H1 (cell line): Measurements from ENCODE around the gene PFKP. TPM values are rescaled to one million over a fixed set of nuclear protein-coding genes. Genes with fewer than 3 reads are reported as not detected.

Experiments
- CTCF ChIA-PET: fragments of 300-600 bp; sonication (Branson Sonifier 250); formaldehyde crosslinking; loops from one replicate; lab custom pipeline; 2021; ENCODE audit not compliant: partially characterized antibody; lab: Charles Lee
- POLR2A ChIA-PET: fragments of 300-600 bp; sonication (Branson Sonifier 250); formaldehyde crosslinking; loops from one replicate; lab custom pipeline; 2021; ENCODE audit warnings: inconsistent platforms; ENCODE audit not compliant: partially characterized antibody; lab: Charles Lee
- DNase-seq, 2 experiments: peaks; one replicate each; pipeline versions ENCODE4 v3.0.0 to v3.0.0-alpha.2; 2010 to 2022; ENCODE audit warnings: low spot score in 2 of 2, low read depth in 1 of 2, mixed read lengths in 1 of 2
- FAIRE-seq: peaks from 2 replicates; lab custom pipeline; 2011; peaks lifted over from hg19 to GRCh38; lab: Jason Lieb, UNC
- H2AFZ ChIP-seq: 2 replicates; pipeline ENCODE4 v1.8.1; 2012; ENCODE audit warnings: low read length, inconsistent platforms
- H2AK5ac ChIP-seq: 2 replicates; pipeline ENCODE4 v1.6.1; 2013; ENCODE audit warnings: low read depth, low read length
- H2BK120ac ChIP-seq: replicated peaks from 2 replicates; pipeline ENCODE3; 2013; ENCODE audit warnings: low read depth, low read length, inconsistent platforms
- H2BK12ac ChIP-seq: 2 replicates; pipeline ENCODE4 v1.6.1; 2013; ENCODE audit warnings: low read depth, low read length
- H2BK15ac ChIP-seq: 2 replicates; pipeline ENCODE4 v1.6.1; 2013; ENCODE audit warnings: low read length
- H2BK20ac ChIP-seq: 2 replicates; pipeline ENCODE4 v1.6.1; 2013; ENCODE audit warnings: low read length
- H2BK5ac ChIP-seq: 2 replicates; pipeline ENCODE4 v1.6.1; 2013; ENCODE audit warnings: low read depth, low read length
- H3K14ac ChIP-seq: 2 replicates; pipeline ENCODE4 v1.6.1; 2013; ENCODE audit warnings: inconsistent platforms; ENCODE audit not compliant: insufficient read length
- H3K18ac ChIP-seq: 2 replicates; pipeline ENCODE4 v1.6.1; 2013; ENCODE audit warnings: low read length; ENCODE audit errors: extremely low read depth
- H3K23ac ChIP-seq: 2 replicates; pipeline ENCODE4 v1.6.1; 2013; ENCODE audit warnings: inconsistent platforms; ENCODE audit not compliant: insufficient read length
- H3K23me2 ChIP-seq: 2 replicates; pipeline ENCODE4 v1.6.1; 2013; ENCODE audit warnings: low read depth, low read length
- H3K27ac ChIP-seq: 2 replicates; pipeline ENCODE4 v1.6.1; 2011; ENCODE audit warnings: low read depth, low read length, inconsistent platforms
- H3K27me3 ChIP-seq, 4 experiments: replicated peaks in 1 of 4; 1 replicate in 1 of 4; 2 replicates in 3 of 4; pipeline versions ENCODE4 v1.6.1 to v1.8.1; 2011 to 2013; ENCODE audit warnings: low read length in 3 of 4, mild to moderate bottlenecking in 3 of 4, inconsistent platforms in 2 of 4, mixed read lengths in 2 of 4, moderate library complexity in 1 of 4; ENCODE audit not compliant: control insufficient read depth in 3 of 4, insufficient read depth in 3 of 4; ENCODE audit errors: extremely low read depth in 1 of 4
- H3K36me3 ChIP-seq, 4 experiments: 2 replicates each; pipeline versions ENCODE4 v1.6.1 to v1.8.1; 2011 to 2013; ENCODE audit warnings: mild to moderate bottlenecking in 4 of 4, low read length in 3 of 4, moderate library complexity in 2 of 4, control low read depth in 1 of 4, inconsistent platforms in 1 of 4; ENCODE audit not compliant: insufficient read depth in 4 of 4, control insufficient read depth in 2 of 4
- H3K4ac ChIP-seq: replicated peaks from 2 replicates; pipeline ENCODE3; 2013; ENCODE audit warnings: low read length, low read depth, mixed read lengths, inconsistent platforms; ENCODE audit not compliant: insufficient read length
- H3K4me1 ChIP-seq, 4 experiments: replicated peaks in 1 of 4; 1 replicate in 1 of 4; 2 replicates in 3 of 4; pipeline versions ENCODE4 v1.6.1 to v1.8.1; 2011 to 2013; ENCODE audit warnings: low read length in 3 of 4, inconsistent platforms in 2 of 4, mixed read lengths in 1 of 4; ENCODE audit not compliant: insufficient read depth in 4 of 4, control insufficient read depth in 3 of 4
- H3K4me2 ChIP-seq, 2 experiments: 2 replicates each; pipeline versions ENCODE4 v1.6.1 to v1.8.1; 2011 to 2013; ENCODE audit warnings: low read depth in 2 of 2, low read length in 2 of 2, control low read depth in 1 of 2, inconsistent platforms in 1 of 2, mild to moderate bottlenecking in 1 of 2; ENCODE audit not compliant: insufficient read depth in 1 of 2
- H3K4me3 ChIP-seq, 4 experiments: fragments of 200-600, 300-600 bp in 1 of 4; sonication (generic), shearing (Covaris generic), sonication (Bioruptor Twin) in 1 of 4; 2 replicates each; pipeline versions ENCODE4 v1.5.1 to v1.8.1; 2011 to 2016; ENCODE audit warnings: low read length in 4 of 4, low read depth in 3 of 4, control low read depth in 2 of 4, inconsistent platforms in 2 of 4, mild to moderate bottlenecking in 2 of 4, mixed read lengths in 1 of 4, moderate library complexity in 1 of 4; ENCODE audit not compliant: insufficient read depth in 2 of 4; ENCODE audit errors: extremely low read depth in 1 of 4
- H3K56ac ChIP-seq: replicated peaks from 2 replicates; pipeline ENCODE3; 2013; ENCODE audit warnings: low read depth, mild to moderate bottlenecking, mixed read lengths, low read length, inconsistent platforms; ENCODE audit not compliant: insufficient read length
- H3K79me1 ChIP-seq: 2 replicates; pipeline ENCODE4 v1.6.1; 2013; ENCODE audit warnings: low read depth, low read length, control low read depth
- H3K79me2 ChIP-seq, 2 experiments: 2 replicates each; pipeline versions ENCODE4 v1.6.1 to v1.8.1; 2012 to 2013; ENCODE audit warnings: low read length in 2 of 2, mild to moderate bottlenecking in 2 of 2, inconsistent platforms in 1 of 2; ENCODE audit not compliant: insufficient read depth in 2 of 2, control insufficient read depth in 1 of 2
- H3K9ac ChIP-seq, 4 experiments: replicated peaks in 1 of 4; 1 replicate in 1 of 4; 2 replicates in 3 of 4; pipeline versions ENCODE4 v1.6.1 to v1.8.1; 2011 to 2013; ENCODE audit warnings: low read depth in 3 of 4, low read length in 3 of 4, control low read depth in 2 of 4, mild to moderate bottlenecking in 2 of 4, moderate library complexity in 2 of 4, inconsistent platforms in 1 of 4; ENCODE audit errors: extremely low read depth in 1 of 4
- H3K9me3 ChIP-seq, 2 experiments: 2 replicates each; pipeline versions ENCODE4 v1.6.1 to v1.8.1; 2012 to 2013; ENCODE audit warnings: mild to moderate bottlenecking in 2 of 2, moderate library complexity in 2 of 2, control low read depth in 1 of 2, inconsistent platforms in 1 of 2, low read depth in 1 of 2, low read length in 1 of 2, mixed read lengths in 1 of 2; ENCODE audit not compliant: insufficient read depth in 2 of 2
- H4K20me1 ChIP-seq, 2 experiments: replicated peaks in 1 of 2; 2 replicates each; pipeline versions ENCODE3 to v1.8.1; 2011 to 2013; ENCODE audit warnings: inconsistent platforms in 2 of 2, low read length in 2 of 2, mild to moderate bottlenecking in 1 of 2; ENCODE audit not compliant: insufficient read depth in 2 of 2, control insufficient read depth in 1 of 2
- H4K5ac ChIP-seq: 2 replicates; pipeline ENCODE4 v1.6.1; 2013; ENCODE audit warnings: low read length, low read depth, mixed read lengths, inconsistent platforms; ENCODE audit not compliant: insufficient read length
- H4K8ac ChIP-seq: 2 replicates; pipeline ENCODE4 v1.8.0; 2013; ENCODE audit warnings: mild to moderate bottlenecking, moderate library complexity, low read length, inconsistent platforms; ENCODE audit not compliant: insufficient read depth; ENCODE audit errors: extremely low read depth
- H4K91ac ChIP-seq: replicated peaks from 2 replicates; pipeline ENCODE3; 2013; ENCODE audit warnings: low read length, mixed read lengths, inconsistent platforms; ENCODE audit not compliant: insufficient read length
- EZH2 ChIP-seq: fragments of 200-600 bp; sonication (generic); IDR thresholded peaks from 2 replicates; pipeline ENCODE4 v1.7.1; 2012; ENCODE audit warnings: low read depth, mild to moderate bottlenecking, moderate library complexity, low read length, inconsistent platforms; ENCODE audit not compliant: severe bottlenecking
- JUN ChIP-seq: IDR thresholded peaks from 2 replicates; pipeline ENCODE4 v1.6.1; 2011; ENCODE audit warnings: low read depth, mild to moderate bottlenecking, improper control_type of control experiment, low read length
- KDM4A ChIP-seq: IDR thresholded peaks from one replicate; pipeline ENCODE4 v1.7.1; 2012; ENCODE audit warnings: low read depth, mild to moderate bottlenecking, moderate library complexity, low read length, inconsistent platforms; ENCODE audit not compliant: severe bottlenecking
- NANOG ChIP-seq: IDR thresholded peaks from 2 replicates; pipeline ENCODE4 v1.6.1; 2011; ENCODE audit warnings: low read length, low read depth, mild to moderate bottlenecking, inconsistent platforms; ENCODE audit not compliant: insufficient read depth, poor library complexity, severe bottlenecking
- RAD21 ChIP-seq, 2 experiments: IDR thresholded peaks in 1 of 2; conservative IDR thresholded peaks in 1 of 2; 2 replicates each; pipeline ENCODE4 v1.6.1; 2011; ENCODE audit warnings: low read depth in 2 of 2, low read length in 2 of 2, improper control_type of control experiment in 1 of 2, inconsistent platforms in 1 of 2, mild to moderate bottlenecking in 1 of 2, moderate library complexity in 1 of 2
- RFX5 ChIP-seq: IDR thresholded peaks from 2 replicates; pipeline ENCODE4 v1.6.1; 2011; ENCODE audit warnings: low read depth, low read length, improper control_type of control experiment, borderline replicate concordance
- SIN3A ChIP-seq, 2 experiments: IDR thresholded peaks in 1 of 2; conservative IDR thresholded peaks in 1 of 2; 2 replicates each; pipeline ENCODE4 v1.6.1; 2011 to 2012; ENCODE audit warnings: low read length in 2 of 2, improper control_type of control experiment in 1 of 2, low read depth in 1 of 2, mild to moderate bottlenecking in 1 of 2
- SUZ12 ChIP-seq: fragments of 200-600 bp; sonication (generic); IDR thresholded peaks from 2 replicates; pipeline ENCODE4 v1.6.1; 2012; ENCODE audit warnings: mild to moderate bottlenecking, inconsistent platforms, low read length, moderate library complexity, mixed read lengths
- WGBS, 2 experiments: shearing (Covaris generic) in 1 of 2; methylation state at CpG; one replicate each; pipeline versions ENCODE4 v1.1.6 to v1.1.7; 2013 to 2015; ENCODE audit warnings: low lambda C conversion rate in 2 of 2, mixed read lengths in 2 of 2, inconsistent platforms in 1 of 2, low coverage in 1 of 2, missing lambda C conversion rate in 1 of 2; ENCODE audit not compliant: insufficient replicate concordance in 2 of 2, insufficient coverage in 1 of 2, insufficient read length in 1 of 2; ENCODE audit errors: extremely low coverage in 1 of 2, missing lambda C conversion rate in 1 of 2; 5-methylcytosine and 5-hydroxymethylcytosine counted together
- polyA plus RNA-seq, 7 experiments: library from polyadenylated mRNA; depleted of rRNA in 3 of 7; stranded (reverse) in 5 of 7; unstranded in 2 of 7; fragments of >200 nt in 5 of 7; fragments of 200-250 nt in 2 of 7; gene quantifications; 1 replicate in 5 of 7; 2 replicates in 1 of 7; 4 replicates in 1 of 7; pipeline versions ENCODE4 v1.2.1 to v1.2.3, GENCODE V29; 2011 to 2013; ENCODE audit warnings: missing spikeins in 2 of 7, mixed read lengths in 2 of 7
- total RNA-seq: library from RNA; stranded (reverse); fragmentation: NEBNext Ultra II Directional; extraction: Animal tissue kit (Norgen Biotek cat#: 25700); gene quantifications from 2 replicates; pipeline ENCODE4 v1.2.1, GENCODE V29; 2021
- TF ChIP-seq, protein P1 (sequence below), 3 experiments: IDR thresholded peaks; 1 replicate in 2 of 3; 2 replicates in 1 of 3; pipeline versions ENCODE4 v1.5.1 to v1.6.1; 2011; ENCODE audit warnings: low read length in 3 of 3, mild to moderate bottlenecking in 3 of 3, inconsistent platforms in 2 of 3, low read depth in 1 of 3, moderate library complexity in 1 of 3; ENCODE audit not compliant: insufficient read depth in 1 of 3; ENCODE audit errors: control extremely low read depth in 1 of 3

Gene PFKP
- total and polyA plus RNA-seq, 2 of the 8 experiments (the other 6 are each of a cell fraction or from before 2014, with no cell fraction given), result 51.2 to 128 TPM

DNA sequence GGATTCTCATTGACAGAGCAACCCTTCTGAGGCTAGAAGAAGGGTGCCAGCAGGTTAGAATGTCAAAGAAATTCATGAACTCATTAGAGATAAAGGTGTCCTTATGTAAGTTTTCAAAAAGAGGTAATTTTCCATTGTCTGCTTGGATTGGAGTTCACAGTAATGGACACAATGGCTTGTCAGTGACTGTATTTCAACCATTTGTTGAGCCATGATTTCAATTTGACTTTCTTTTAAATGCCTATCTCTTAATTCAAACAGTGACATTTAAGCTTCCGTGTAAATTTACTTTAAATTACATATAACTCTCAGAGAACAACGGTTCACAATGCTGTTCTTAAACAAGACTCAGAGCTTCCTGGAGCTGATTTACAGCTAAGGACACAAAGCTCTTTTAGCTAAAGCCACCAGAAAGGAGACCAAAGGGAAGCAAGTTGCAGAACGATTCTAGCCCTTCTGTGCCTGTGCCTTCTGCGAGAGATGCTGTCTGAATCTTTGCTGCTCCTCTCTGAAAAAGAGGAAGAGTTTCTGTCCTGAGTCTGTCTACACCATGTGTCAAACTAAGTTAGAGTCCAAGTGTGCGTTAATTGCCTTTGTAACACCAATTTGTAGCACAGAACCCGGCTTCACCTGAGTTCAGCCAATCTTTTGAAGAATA, 42.2 kb upstream of the PFKP start:
- no peaks in the 10 kb centered on the region for H3K23me2 ChIP-seq
- H2BK5ac ChIP-seq, result no peak overlapping the region
- no peak overlapping the region for H2BK20ac ChIP-seq
- H3K14ac ChIP-seq, result no peak overlapping the region
- H3K56ac ChIP-seq, result no peak overlapping the region
- no peaks in the 10 kb centered on the region for H3K79me1 ChIP-seq
- FAIRE-seq (no peak), DNase-seq (no peak)
- H3K4me2 ChIP-seq, result no peak overlapping the region
- no peak overlapping the region for H2AFZ ChIP-seq
- H3K27ac ChIP-seq, result no peak overlapping the region
- no peaks in the 10 kb centered on the region for H4K20me1 ChIP-seq
- no peak overlapping the region for H3K18ac ChIP-seq
- no peaks in the 10 kb centered on the region for H3K36me3 ChIP-seq
- no peak overlapping the region for H3K9ac ChIP-seq
- no peak overlapping the region for H2BK15ac ChIP-seq
- no peak overlapping the region for H2AK5ac ChIP-seq
- H3K9me3 ChIP-seq, result peaks cover 0 to 2% of the 10 kb centered on the region in 2 experiments; a peak in 1 of 4 replicates
- no peak overlapping the region for H3K4ac ChIP-seq
- no peaks in the 10 kb centered on the region for H3K4me1 ChIP-seq
- no peak overlapping the region for H4K91ac ChIP-seq
- H3K23ac ChIP-seq, result no peak overlapping the region
- H4K5ac ChIP-seq, result no peak overlapping the region
- no peaks in the 10 kb centered on the region for H3K27me3 ChIP-seq
- no peak overlapping the region for H2BK12ac ChIP-seq
- H3K79me2 ChIP-seq, result no peaks in the 10 kb centered on the region
- H3K4me3 ChIP-seq, result no peak overlapping the region
- no peak overlapping the region for H2BK120ac ChIP-seq
- ChIA-PET CTCF (interaction anchor here (0.7 to 1.8 kb wide), 5 partner anchors 14 to 130 kb away, joined by 3 to 6 read pairs (median 4); no protein-coding TSS in a partner anchor), POLR2A (no interaction called here)
- no peak overlapping the region for H4K8ac ChIP-seq
- WGBS, 2 experiments, result 95% methylated on average over 6 of the region's 6 CpGs; no CpG with 5 or more reads in 1 of the 2 experiments
- TF ChIP-seq RFX5 (no peak), RAD21 (IDR thresholded peaks at IDR 0.05 in 1 of 2, conservative IDR thresholded peaks at IDR 0.05 in 1 of 2; ENCODE audit: low read depth in 2 of 2, low read length in 2 of 2) (no peak), KDM4A (no peak), SIN3A (conservative IDR thresholded peaks at IDR 0.05 in 1 of 2, IDR thresholded peaks at IDR 0.05 in 1 of 2; ENCODE audit: low read depth in 1 of 2, low read length in 2 of 2) (no peak), EZH2 (no peak), NANOG (no peak), SUZ12 (no peak), JUN (no peak)
- TF ChIP-seq, protein P1, sequence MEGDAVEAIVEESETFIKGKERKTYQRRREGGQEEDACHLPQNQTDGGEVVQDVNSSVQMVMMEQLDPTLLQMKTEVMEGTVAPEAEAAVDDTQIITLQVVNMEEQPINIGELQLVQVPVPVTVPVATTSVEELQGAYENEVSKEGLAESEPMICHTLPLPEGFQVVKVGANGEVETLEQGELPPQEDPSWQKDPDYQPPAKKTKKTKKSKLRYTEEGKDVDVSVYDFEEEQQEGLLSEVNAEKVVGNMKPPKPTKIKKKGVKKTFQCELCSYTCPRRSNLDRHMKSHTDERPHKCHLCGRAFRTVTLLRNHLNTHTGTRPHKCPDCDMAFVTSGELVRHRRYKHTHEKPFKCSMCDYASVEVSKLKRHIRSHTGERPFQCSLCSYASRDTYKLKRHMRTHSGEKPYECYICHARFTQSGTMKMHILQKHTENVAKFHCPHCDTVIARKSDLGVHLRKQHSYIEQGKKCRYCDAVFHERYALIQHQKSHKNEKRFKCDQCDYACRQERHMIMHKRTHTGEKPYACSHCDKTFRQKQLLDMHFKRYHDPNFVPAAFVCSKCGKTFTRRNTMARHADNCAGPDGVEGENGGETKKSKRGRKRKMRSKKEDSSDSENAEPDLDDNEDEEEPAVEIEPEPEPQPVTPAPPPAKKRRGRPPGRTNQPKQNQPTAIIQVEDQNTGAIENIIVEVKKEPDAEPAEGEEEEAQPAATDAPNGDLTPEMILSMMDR (IDR thresholded peaks at IDR 0.05; ENCODE audit: control extremely low read depth in 1 of 3, insufficient read depth in 1 of 3, low read depth in 1 of 3, low read length in 3 of 3), result no peak
